Fibroblast of pulmonary artery (primary cell): Measurements from ENCODE around the gene SIVA1.
A peak's percentile ranks its signal among the peaks of the same experiment; 100 is the strongest.

Experiments
- DNase-seq: peaks from one replicate; pipeline ENCODE4 v3.0.0-alpha.2; 2010; ENCODE audit warnings: low read depth
- H3K4me3 ChIP-seq: replicated peaks from 2 replicates; pipeline ENCODE4 v1.5.1; 2011; ENCODE audit warnings: low read depth, mild to moderate bottlenecking, control low read depth, low read length, moderate library complexity
- CTCF ChIP-seq: IDR thresholded peaks from 2 replicates; pipeline ENCODE4 v1.5.1; 2011; ENCODE audit warnings: mild to moderate bottlenecking, control low read depth, low read length, inconsistent platforms; ENCODE audit errors: missing control alignments

Gene SIVA1

GRCh38 chr14:104792101-104792884, 39.3 kb downstream of the SIVA1 start:
- TF ChIP-seq CTCF = no peak
- H3K4me3 ChIP-seq = no peak overlapping the region
- no peak for DNase-seq

- H3K4me3 ChIP-seq = no peak overlapping the region
- DNase-seq = no peak
Observed at GRCh38 chr14:104792945-104793702, 40.2 kb downstream of the SIVA1 start.

GRCh38 chr14:104793703-104793959, 40.7 kb downstream of the SIVA1 start:
- DNase-seq = no peak
- peak overlapping the region; percentile 73 for H3K4me3 ChIP-seq
- TF ChIP-seq CTCF = no peak

More at GRCh38 chr14:104792945-104793702, 40.2 kb downstream of the SIVA1 start:
- TF ChIP-seq CTCF = no peak

GRCh38 chr14:104794099-104794498, 41.2 kb downstream of the SIVA1 start:
- DNase-seq = peak; percentile 67
- no peak for TF ChIP-seq CTCF
- peak overlapping the region; percentile 73 for H3K4me3 ChIP-seq

GRCh38 chr14:104794631-104794992, 41.7 kb downstream of the SIVA1 start:
- DNase-seq = no peak
- peak overlapping the region; percentile 73 for H3K4me3 ChIP-seq
- no peak for TF ChIP-seq CTCF

- TF ChIP-seq CTCF = no peak
- no peak for DNase-seq
- peak within 1 kb of the TSS; percentile 73 for H3K4me3 ChIP-seq
Observed at GRCh38 chr14:104794993-104795780, 42.2 kb downstream of the SIVA1 start, which contains the start of gene AKT1. Gene AKT1, minus strand, starts transcription at chr14:104795748. Its CDS starts 3,105 bp downstream, at chr14:104792643.
